Mesodermal cell (in vitro differentiated cells): ENCODE results near the gene SF3B3.
A peak's percentile ranks its signal among the peaks of the same experiment; 100 is the strongest.
"Not testable (repeated sequence)": the region's sequence is repeated elsewhere in the genome, so short reads cannot be mapped to it uniquely, and the experiment has no call there.

Source experiments
- H3K27ac ChIP-seq: 2 replicates; pipeline ENCODE4 v1.7.0; 2013; ENCODE audit warnings: mild to moderate bottlenecking, low read depth, low read length, moderate library complexity; ENCODE audit not compliant: severe bottlenecking
- H3K36me3 ChIP-seq: 2 replicates; pipeline ENCODE4 v1.7.1; 2013; ENCODE audit warnings: mild to moderate bottlenecking, low read length, moderate library complexity; ENCODE audit not compliant: control insufficient read depth, insufficient read depth
- H3K4me1 ChIP-seq: one replicate; pipeline ENCODE4 v1.7.1; 2013; ENCODE audit warnings: mild to moderate bottlenecking, low read length; ENCODE audit not compliant: insufficient read depth, control insufficient read depth, poor library complexity, severe bottlenecking
- H3K4me3 ChIP-seq: 2 replicates; pipeline ENCODE4 v1.7.0; 2013; ENCODE audit warnings: low read length, control low read depth, mild to moderate bottlenecking; ENCODE audit not compliant: insufficient read depth, poor library complexity, severe bottlenecking; ENCODE audit errors: extremely low read depth
- H3K9me3 ChIP-seq: 2 replicates; pipeline ENCODE4 v1.7.1; 2013; ENCODE audit warnings: mild to moderate bottlenecking, low read length, moderate library complexity; ENCODE audit not compliant: control insufficient read depth
- WGBS, 2 experiments: methylation state at CpG; one replicate each; pipeline ENCODE4 v1.1.5; 2013; ENCODE audit warnings: missing lambda C conversion rate in 2 of 2; ENCODE audit not compliant: insufficient coverage in 2 of 2; 5-methylcytosine and 5-hydroxymethylcytosine counted together

The SF3B3 gene

GRCh38 chr16:70512456-70512855 lies 11.2 kb upstream of the SF3B3 start:
- Histone ChIP-seq H3K4me1 (no peaks in the 10 kb centered on the region), H3K36me3 (peaks cover 78% of the 10 kb centered on the region), H3K27ac (no peak overlapping the region), H3K4me3 (no peak overlapping the region), H3K9me3 (no peaks in the 10 kb centered on the region)
- WGBS, 2 experiments = 83 to 98% methylated on average over 4 of the region's 5 CpGs

- Histone ChIP-seq H3K4me3 (no peak overlapping the region), H3K4me1 (no peaks in the 10 kb centered on the region), H3K36me3 (peaks cover 35% of the 10 kb centered on the region), H3K27ac (no peak overlapping the region), H3K9me3 (no peaks in the 10 kb centered on the region)
- 84 to 95% methylated on average over 5 to 7 of the region's 8 CpGs for WGBS, 2 experiments
Observed at GRCh38 chr16:70520612-70521297, 2.9 kb upstream of the SF3B3 start.

- Histone ChIP-seq H3K36me3 (peaks cover 38% of the 10 kb centered on the region), H3K9me3 (no peaks in the 10 kb centered on the region), H3K27ac (peak overlapping the region; percentile 90), H3K4me3 (peak overlapping the region; percentile 94), H3K4me1 (no peaks in the 10 kb centered on the region)
- WGBS, 2 experiments = 76 to 95% methylated on average over 7 to 12 of the region's 18 CpGs
Observed at GRCh38 chr16:70522216-70523075, 1.2 kb upstream of the SF3B3 start.

- Histone ChIP-seq H3K27ac (peak within 1 kb of the TSS; percentile 90), H3K36me3 (peaks cover 36% of the 10 kb centered on the region), H3K9me3 (no peaks in the 10 kb centered on the region), H3K4me1 (no peaks in the 10 kb centered on the region), H3K4me3 (peak within 1 kb of the TSS; percentile 94)
- WGBS, 2 experiments = 0 to 1% methylated on average over 24 to 32 of the region's 36 CpGs
Observed at GRCh38 chr16:70523076-70523742, 407 bp upstream of the SF3B3 start, which contains the start of gene COG4. Gene COG4 (minus strand): TSS chr16:70523554. CDS start chr16:70523543, 11 bp downstream.

- peak overlapping the region; percentile 90 for H3K27ac ChIP-seq
- H3K4me3 ChIP-seq = peak overlapping the region; percentile 94
- peaks cover 44% of the 10 kb centered on the region for H3K36me3 ChIP-seq
- H3K9me3 ChIP-seq, H3K4me1 ChIP-seq: not testable (repeated sequence)
- WGBS, 2 experiments = 0 to 1% methylated on average over 18 to 24 of the region's 24 CpGs
Observed at GRCh38 chr16:70524399-70524825, 796 bp downstream of the SF3B3 start.

GRCh38 chr16:70526403-70526802 lies 2.8 kb downstream of the SF3B3 start:
- Histone ChIP-seq H3K36me3 (peaks cover 59% of the 10 kb centered on the region), H3K4me3 (peak overlapping the region; percentile 3), H3K9me3 (no peaks in the 10 kb centered on the region), H3K4me1 (no peaks in the 10 kb centered on the region), H3K27ac (no peak overlapping the region)
- 86 to 100% methylated on average over 1 to 5 of the region's 6 CpGs for WGBS, 2 experiments

- Histone ChIP-seq H3K36me3 (peaks cover 69% of the 10 kb centered on the region), H3K4me3 (no peak overlapping the region), H3K4me1 (no peaks in the 10 kb centered on the region), H3K9me3 (no peaks in the 10 kb centered on the region), H3K27ac (no peak overlapping the region)
- 88% methylated on average over 7 of the region's 8 CpGs for WGBS, 2 experiments
Observed at GRCh38 chr16:70527315-70527996, 3.8 kb downstream of the SF3B3 start.

GRCh38 chr16:70529051-70529777 lies 5.6 kb downstream of the SF3B3 start:
- Histone ChIP-seq H3K4me1 (no peaks in the 10 kb centered on the region), H3K27ac (no peak overlapping the region), H3K4me3 (no peak overlapping the region), H3K36me3 (peaks cover 87% of the 10 kb centered on the region), H3K9me3 (no peaks in the 10 kb centered on the region)
- WGBS, 2 experiments = 92 to 97% methylated on average over 6 of the region's 8 CpGs

- H3K36me3 ChIP-seq = peaks cover 93% of the 10 kb centered on the region
- not testable (repeated sequence) for H3K27ac ChIP-seq, H3K4me1 ChIP-seq, H3K4me3 ChIP-seq, H3K9me3 ChIP-seq
- 80% methylated on average over 1 of the region's 7 CpGs; no CpG with 5 or more reads in 1 of the 2 experiments for WGBS, 2 experiments
Observed at GRCh38 chr16:70529954-70530353, 6.3 kb downstream of the SF3B3 start.

- WGBS, 2 experiments = 100% methylated on average over 1 of the region's 2 CpGs; no CpG with 5 or more reads in 1 of the 2 experiments
- Histone ChIP-seq H3K4me1 (no peaks in the 10 kb centered on the region), H3K9me3 (no peaks in the 10 kb centered on the region), H3K36me3 (peaks cover 97% of the 10 kb centered on the region), H3K4me3 (no peak overlapping the region), H3K27ac (no peak overlapping the region)
Observed at GRCh38 chr16:70534971-70535370, 11.4 kb downstream of the SF3B3 start.
